ENCODE measurements around the gene FAM107A. TPM values are rescaled to one million over a fixed set of nuclear protein-coding genes. Genes with fewer than 3 reads are reported as not detected.

The FAM107A gene
- total RNA-seq, 3 donors from 2014 or later, result 2.2 to 24.1 (median 23.6) TPM

GRCh38 chr3:58522759-58523425 is 54.3 kb downstream of the FAM107A start:
- H3K36me3 ChIP-seq (ENCODE audit: low read depth), result no peaks in the 10 kb centered on the region
- ATAC-seq (no peak), DNase-seq (no peak)
- no peak overlapping the region for H3K4me3 ChIP-seq
- intact Hi-C loops (cut with DNase I, micrococcal nuclease), result no loop called here
- H3K4me1 ChIP-seq (ENCODE audit: low read depth), result no peaks in the 10 kb centered on the region
- H3K9me3 ChIP-seq, result no peaks in the 10 kb centered on the region
- TF ChIP-seq CTCF (IDR thresholded peaks at IDR 0.05), result no peak

- Histone ChIP-seq H3K4me1 (ENCODE audit: low read depth) (no peaks in the 10 kb centered on the region), H3K36me3 (ENCODE audit: low read depth) (no peaks in the 10 kb centered on the region), H3K9me3 (no peaks in the 10 kb centered on the region), H3K4me3 (no peak overlapping the region)
- intact Hi-C loops (cut with DNase I, micrococcal nuclease), result no loop called here
- DNase-seq, result no peak
- ATAC-seq, result no peak
- TF ChIP-seq CTCF (IDR thresholded peaks at IDR 0.05), result no peak
Measured at GRCh38 chr3:58521917-58522631, 55.1 kb downstream of the FAM107A start.

GRCh38 chr3:58521336-58521670 is 55.9 kb downstream of the FAM107A start:
- no peak overlapping the region for H3K4me3 ChIP-seq
- TF ChIP-seq CTCF (IDR thresholded peaks at IDR 0.05), result no peak
- H3K9me3 ChIP-seq, result no peaks in the 10 kb centered on the region
- intact Hi-C loops (cut with DNase I, micrococcal nuclease), result no loop called here
- H3K36me3 ChIP-seq (ENCODE audit: low read depth), result no peaks in the 10 kb centered on the region
- ATAC-seq (no peak), DNase-seq (no peak)
- no peaks in the 10 kb centered on the region for H3K4me1 ChIP-seq (ENCODE audit: low read depth)

GRCh38 chr3:58520403-58521335 is 56.5 kb downstream of the FAM107A start:
- H3K4me1 ChIP-seq (ENCODE audit: low read depth), result no peaks in the 10 kb centered on the region

More at GRCh38 chr3:58520403-58521335, 56.5 kb downstream of the FAM107A start:
- intact Hi-C loops (cut with DNase I, micrococcal nuclease), result no loop called here
- Histone ChIP-seq H3K9me3 (no peaks in the 10 kb centered on the region), H3K4me3 (no peak overlapping the region), H3K36me3 (ENCODE audit: low read depth) (no peaks in the 10 kb centered on the region)
- TF ChIP-seq CTCF (IDR thresholded peaks at IDR 0.05), result no peak
- ATAC-seq, result peak; percentile 25
- no peak for DNase-seq

Data from mucosa of descending colon (tissue), 3 donors.